GM19023 (cell line): ENCODE data around the gene FAM120C.

Source experiments
- ATAC-seq: cut with Tn5 transposase; IDR thresholded peaks from one replicate; pipeline ENCODE4 v1.9.1; 2021; ENCODE audit warnings: mild to moderate bottlenecking, moderate library complexity; ENCODE audit not compliant: unreplicated experiment

The FAM120C gene

DNA sequence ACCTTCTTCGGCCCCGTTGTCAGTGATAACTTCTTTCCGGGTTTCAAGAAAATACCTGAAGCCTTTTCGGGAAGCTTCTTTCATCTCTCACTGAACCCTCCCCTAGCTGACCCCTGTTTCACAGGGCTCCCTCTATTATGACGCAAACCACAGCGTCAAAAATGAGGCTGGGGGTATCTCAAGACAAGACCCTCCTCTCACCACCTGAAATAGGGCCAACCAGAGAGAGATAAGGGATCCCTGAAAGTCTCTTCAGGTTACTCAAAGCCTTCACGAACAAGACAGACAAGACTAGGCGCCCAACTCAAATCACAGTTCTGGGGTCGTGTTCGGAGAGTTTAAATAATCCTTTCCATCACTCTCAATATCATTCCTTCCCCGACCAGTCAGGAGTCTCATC is 140.0 kb downstream of the FAM120C start:
- no peak for ATAC-seq

DNA sequence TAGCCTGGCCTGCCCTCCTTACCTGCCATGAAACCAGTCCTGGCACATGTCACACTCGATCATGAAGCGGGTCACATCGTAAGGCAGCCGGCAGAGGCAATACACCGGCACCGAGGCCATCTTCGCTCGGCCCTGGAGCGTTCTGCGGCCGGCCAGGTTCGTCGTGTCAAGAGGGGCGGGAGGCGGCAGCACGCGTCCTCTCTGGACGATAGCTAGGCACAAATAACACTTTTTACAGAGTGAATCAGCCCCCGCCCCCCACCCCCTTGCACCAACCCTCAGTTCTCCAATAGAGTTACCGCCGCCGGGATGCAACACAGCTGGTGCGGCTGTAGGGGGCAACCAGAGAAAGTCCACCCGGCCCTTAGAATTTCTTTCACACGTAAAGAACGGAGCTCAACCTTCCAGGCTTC is 140.4 kb downstream of the FAM120C start:
- no peak for ATAC-seq

DNA sequence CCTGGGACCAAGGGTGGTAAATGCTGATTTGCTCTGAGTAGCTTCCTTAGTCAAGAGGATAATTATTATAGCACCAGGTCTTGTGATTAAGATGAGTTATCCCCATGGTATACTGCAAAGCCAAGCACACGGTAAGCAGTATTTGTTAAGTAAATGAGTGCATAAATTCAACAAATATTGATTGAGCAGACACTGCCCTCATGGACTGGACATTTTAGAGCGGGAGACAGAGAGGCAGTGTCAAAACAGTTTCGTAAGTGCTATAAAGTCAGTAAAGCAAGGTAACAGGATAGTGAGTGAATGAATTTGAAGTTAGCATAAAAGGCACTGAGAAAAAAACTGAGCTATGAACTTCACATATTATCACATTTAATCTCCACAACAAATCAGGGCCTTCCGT is 152.7 kb downstream of the FAM120C start:
- ATAC-seq = no peak

DNA sequence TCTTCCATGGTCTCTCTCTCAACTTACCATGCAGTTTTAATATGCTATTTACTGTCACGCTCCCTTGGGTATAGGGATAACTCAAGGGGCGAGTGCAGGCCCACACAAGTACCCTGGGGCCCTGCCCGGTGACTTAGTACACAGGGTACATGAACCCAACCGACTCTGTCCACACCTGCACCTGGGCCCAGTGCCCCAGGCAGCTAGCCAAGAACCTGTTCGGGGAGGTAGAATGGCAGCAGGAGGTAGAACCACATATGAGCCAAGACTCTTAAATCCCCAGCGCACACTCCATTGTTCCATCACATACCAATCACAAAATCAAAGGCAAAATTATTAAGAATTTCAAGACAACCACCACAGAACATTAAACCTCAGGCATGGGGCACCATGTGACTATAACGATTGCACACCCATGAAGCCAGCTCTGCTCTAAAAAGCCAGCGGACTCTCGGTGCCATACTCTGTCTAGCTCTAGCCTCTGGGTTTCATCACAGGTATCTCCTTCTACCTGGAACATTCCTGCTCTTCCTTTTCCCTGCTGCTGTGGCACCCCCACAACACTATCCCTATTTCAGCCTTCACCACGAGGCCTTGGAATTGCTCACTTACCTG is 153.4 kb downstream of the FAM120C start:
- no peak for ATAC-seq

DNA sequence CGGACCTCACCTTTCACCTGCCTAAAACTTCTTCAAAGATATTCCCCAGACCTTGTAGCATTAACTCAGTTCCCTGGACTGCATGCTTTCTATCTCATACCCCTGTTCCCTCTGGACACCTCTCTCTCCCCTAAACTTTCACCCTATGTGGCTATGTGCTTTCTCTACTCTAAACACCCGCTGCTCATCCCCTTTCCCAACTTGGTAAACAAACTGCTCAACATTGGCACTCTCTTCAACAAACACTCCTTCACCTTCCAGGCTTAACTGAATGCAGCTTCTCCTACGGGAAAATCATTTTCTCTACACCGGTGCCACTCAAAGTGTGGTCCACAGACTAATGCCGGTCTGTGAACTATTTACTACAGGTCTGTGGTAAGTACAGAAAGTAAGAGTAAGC is 158.7 kb downstream of the FAM120C start:
- no peak for ATAC-seq
